Vagina (tissue), 2 donors: Measurements from ENCODE around the gene GUSB.
"Not testable (repeated sequence)": the region's sequence is repeated elsewhere in the genome, so short reads cannot be mapped to it uniquely, and the experiment has no call there.

Experiments used
- POLR2AphosphoS5 ChIP-seq, 2 donors: sonication (generic); formaldehyde crosslinking; IDR thresholded peaks; one replicate each; pipeline ENCODE4 v1.9.0; 2017; ENCODE audit warnings: antibody characterized with exemption in 2 of 2, mild to moderate bottlenecking in 2 of 2, low read depth in 1 of 2; ENCODE audit not compliant: insufficient read depth in 1 of 2
- TF ChIP-seq, protein P1 (sequence below), 3 experiments: fragments of 450-650 bp in 2 of 3; fragments of 200-600 bp in 1 of 3; sonication (generic) in 1 of 3; IDR thresholded peaks; one replicate each; pipeline ENCODE4 v1.5.1; 2017 to 2019; ENCODE audit warnings: antibody characterized with exemption in 3 of 3, mild to moderate bottlenecking in 2 of 3, moderate library complexity in 2 of 3

DNA sequence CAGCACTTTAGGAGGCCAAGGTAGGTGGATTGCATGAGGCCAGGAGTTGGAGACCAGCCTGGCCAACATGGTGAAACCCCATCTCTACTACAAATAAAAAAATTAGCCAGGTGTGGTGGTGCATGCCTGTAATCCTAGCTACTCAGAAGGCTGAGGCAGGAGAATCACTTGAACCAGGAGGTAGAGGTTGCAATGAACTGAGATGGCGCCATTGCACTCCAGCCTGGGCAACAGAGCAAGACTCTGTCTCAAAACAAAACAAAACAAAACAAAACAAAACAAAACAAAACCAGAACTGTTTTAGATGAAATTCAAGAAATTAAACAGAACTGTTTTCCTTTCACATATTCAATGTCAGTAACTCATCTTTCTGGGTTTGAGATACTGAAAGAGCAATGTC, 6.5 kb upstream of the GUSB start:
- TF ChIP-seq, protein P1, sequence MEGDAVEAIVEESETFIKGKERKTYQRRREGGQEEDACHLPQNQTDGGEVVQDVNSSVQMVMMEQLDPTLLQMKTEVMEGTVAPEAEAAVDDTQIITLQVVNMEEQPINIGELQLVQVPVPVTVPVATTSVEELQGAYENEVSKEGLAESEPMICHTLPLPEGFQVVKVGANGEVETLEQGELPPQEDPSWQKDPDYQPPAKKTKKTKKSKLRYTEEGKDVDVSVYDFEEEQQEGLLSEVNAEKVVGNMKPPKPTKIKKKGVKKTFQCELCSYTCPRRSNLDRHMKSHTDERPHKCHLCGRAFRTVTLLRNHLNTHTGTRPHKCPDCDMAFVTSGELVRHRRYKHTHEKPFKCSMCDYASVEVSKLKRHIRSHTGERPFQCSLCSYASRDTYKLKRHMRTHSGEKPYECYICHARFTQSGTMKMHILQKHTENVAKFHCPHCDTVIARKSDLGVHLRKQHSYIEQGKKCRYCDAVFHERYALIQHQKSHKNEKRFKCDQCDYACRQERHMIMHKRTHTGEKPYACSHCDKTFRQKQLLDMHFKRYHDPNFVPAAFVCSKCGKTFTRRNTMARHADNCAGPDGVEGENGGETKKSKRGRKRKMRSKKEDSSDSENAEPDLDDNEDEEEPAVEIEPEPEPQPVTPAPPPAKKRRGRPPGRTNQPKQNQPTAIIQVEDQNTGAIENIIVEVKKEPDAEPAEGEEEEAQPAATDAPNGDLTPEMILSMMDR (IDR thresholded peaks at IDR 0.05) = not testable (repeated sequence)
- TF ChIP-seq POLR2AphosphoS5 (IDR thresholded peaks at IDR 0.05; ENCODE audit: insufficient read depth in 1 of 2, low read depth in 1 of 2) = not testable (repeated sequence)
